GM12878 (cell line): Measurements from ENCODE around the gene EDC3. TPM values are rescaled to one million over a fixed set of nuclear protein-coding genes. Genes with fewer than 3 reads are reported as not detected.

ENCODE experiments used
- ATAC-seq: fragments of 200-7000 bp; cut with Tn5 transposase; 3 replicates; pipeline ENCODE4 v1.9.1; 2020; ENCODE audit warnings: mild to moderate bottlenecking, moderate library complexity
- BruUV-seq: library from RNA; stranded (reverse); fragments of 400-500 nt; replicated peaks from 2 replicates; lab custom pipeline; 2021; lab: Mats Ljungman, UMichigan
- CTCF ChIA-PET: fragments of 300-600 bp; sonication (Branson Sonifier 250); formaldehyde crosslinking; extraction: SDS; loops from one replicate; lab custom pipeline; 2021; ENCODE audit warnings: inconsistent platforms; lab: Yijun Ruan, JAX
- POLR2A ChIA-PET: fragments of 350-600 bp; formaldehyde crosslinking; extraction: SDS; loops from one replicate; lab custom pipeline; 2021; ENCODE audit warnings: inconsistent platforms; lab: Charles Lee
- RAD21 ChIA-PET: fragments of 300-600 bp; sonication (Branson Sonifier 250); formaldehyde crosslinking; loops from one replicate; lab custom pipeline; 2023; ENCODE audit warnings: antibody characterized with exemption; ENCODE audit not compliant: unreplicated experiment; lab: Charles Lee
- SMC1A ChIA-PET: fragments of 300-600 bp; sonication (Branson Sonifier 250); formaldehyde crosslinking; loops from one replicate; lab custom pipeline; 2023; ENCODE audit not compliant: unreplicated experiment, uncharacterized antibody; lab: Charles Lee
- DNase-seq: peaks from one replicate; pipeline ENCODE4 v3.0.0-alpha.2; 2011; ENCODE audit warnings: low read depth, low spot score
- FAIRE-seq: peaks from 3 replicates; lab custom pipeline; 2011; peaks lifted over from hg19 to GRCh38; lab: Jason Lieb, UNC
- H2AFZ ChIP-seq: 2 replicates; pipeline ENCODE4 v1.6.0; 2011; ENCODE audit warnings: low read depth, low read length, control low read depth; ENCODE audit not compliant: control insufficient read depth
- H3K27ac ChIP-seq: 2 replicates; pipeline ENCODE4 v1.5.1; 2011; ENCODE audit warnings: control low read depth; ENCODE audit not compliant: control insufficient read depth, insufficient read depth
- H3K27me3 ChIP-seq, 2 experiments: replicated peaks in 1 of 2; 2 replicates each; pipeline versions ENCODE4 v1.6.0 to v1.6.1; 2011; ENCODE audit warnings: low read length in 1 of 2; ENCODE audit not compliant: control insufficient read depth in 2 of 2, insufficient read depth in 2 of 2
- H3K36me3 ChIP-seq, 2 experiments: 2 replicates each; pipeline ENCODE4 v1.5.1; 2011; ENCODE audit warnings: low read length in 1 of 2; ENCODE audit not compliant: control insufficient read depth in 2 of 2, insufficient read depth in 2 of 2
- H3K4me1 ChIP-seq: 2 replicates; pipeline ENCODE4 v1.6.1; 2011; ENCODE audit warnings: mild to moderate bottlenecking, low read length, moderate library complexity, mixed read lengths; ENCODE audit not compliant: control insufficient read depth, insufficient read depth
- H3K4me2 ChIP-seq: 2 replicates; pipeline ENCODE4 v1.6.0; 2011; ENCODE audit warnings: control low read depth; ENCODE audit not compliant: control insufficient read depth, insufficient read depth
- H3K4me3 ChIP-seq: fragments of 200-600 bp; sonication (generic); 2 replicates; pipeline ENCODE4 v1.5.1; 2016
- H3K79me2 ChIP-seq: 2 replicates; pipeline ENCODE4 v1.6.0; 2011; ENCODE audit warnings: low read length; ENCODE audit not compliant: control insufficient read depth, insufficient read depth
- H3K9ac ChIP-seq: 2 replicates; pipeline ENCODE4 v1.8.0; 2011; ENCODE audit warnings: low read length, control low read depth, mixed read lengths; ENCODE audit not compliant: control insufficient read depth, insufficient read depth
- H3K9me3 ChIP-seq: replicated peaks from 3 replicates; pipeline ENCODE4 v1.5.1; 2011; ENCODE audit warnings: mild to moderate bottlenecking, low read length; ENCODE audit not compliant: control insufficient read depth, insufficient read depth
- H4K20me1 ChIP-seq: 2 replicates; pipeline ENCODE4 v1.6.0; 2011; ENCODE audit not compliant: control insufficient read depth, insufficient read depth
- ATF2 ChIP-seq: IDR thresholded peaks from 2 replicates; pipeline ENCODE4 v1.6.1; 2012; ENCODE audit warnings: low read length, inconsistent platforms
- IRF4 ChIP-seq: IDR thresholded peaks from 2 replicates; pipeline ENCODE4 v1.6.1; 2011; ENCODE audit warnings: low read depth, low read length
- KAT2A ChIP-seq: conservative IDR thresholded peaks from 2 replicates; pipeline ENCODE4 v1.6.1; 2011; ENCODE audit warnings: low read depth, low read length; ENCODE audit not compliant: control insufficient read depth
- KLF5 ChIP-seq: fragments of 450-650 bp; IDR thresholded peaks from 2 replicates; pipeline ENCODE4 v1.6.1; 2014; ENCODE audit warnings: mild to moderate bottlenecking; ENCODE audit not compliant: partially characterized antibody
- RELA ChIP-seq: fragments of 450-650 bp; IDR thresholded peaks from 2 replicates; pipeline ENCODE4 v1.8.0; 2014; ENCODE audit warnings: borderline replicate concordance; ENCODE audit not compliant: partially characterized antibody
- SP1 ChIP-seq: IDR thresholded peaks from one replicate; pipeline ENCODE4 v1.6.1; 2011; ENCODE audit warnings: low read depth, low read length
- SUZ12 ChIP-seq: fragments of 200-600 bp; sonication (generic); IDR thresholded peaks from one replicate; pipeline ENCODE4 v1.6.1; 2018; ENCODE audit warnings: antibody characterized with exemption, mild to moderate bottlenecking; ENCODE audit not compliant: unreplicated experiment
- ZNF217 ChIP-seq: fragments of 450-650 bp; IDR thresholded peaks from 2 replicates; pipeline ENCODE4 v1.6.1; 2017; ENCODE audit warnings: antibody characterized with exemption, mild to moderate bottlenecking
- ZNF24 ChIP-seq: fragments of 450-650 bp; IDR thresholded peaks from 2 replicates; pipeline ENCODE4 v1.6.1; 2017; ENCODE audit warnings: antibody characterized with exemption, mild to moderate bottlenecking
- ZNF687 ChIP-seq: fragments of 450-650 bp; IDR thresholded peaks from 2 replicates; pipeline ENCODE4 v1.6.1; 2017; ENCODE audit warnings: mild to moderate bottlenecking, moderate library complexity
- ZSCAN29 ChIP-seq: fragments of 450-650 bp; IDR thresholded peaks from 2 replicates; pipeline ENCODE4 v1.6.1; 2017; ENCODE audit warnings: mild to moderate bottlenecking, moderate library complexity
- WGBS: methylation state at CpG from one replicate; pipeline ENCODE4 v1.1.6; 2016; ENCODE audit warnings: low lambda C conversion rate; ENCODE audit not compliant: insufficient replicate concordance, insufficient coverage; ENCODE audit errors: missing lambda C conversion rate; 5-methylcytosine and 5-hydroxymethylcytosine counted together
- in situ Hi-C: fragments of 300-500 bp; cut with MboI; formaldehyde crosslinking; loops from 9 replicates; pipeline ENCODE4 v1.14.3; 2018; ENCODE audit warnings: mixed read lengths
- intact Hi-C: fragments of 100-400 bp; cut with micrococcal nuclease; formaldehyde crosslinking; loops from one replicate; pipeline ENCODE4 v1.14.2; 2022; ENCODE audit not compliant: unreplicated experiment
- polyA plus RNA-seq, 11 experiments: library from polyadenylated mRNA; depleted of rRNA in 4 of 11; unstranded in 6 of 11; stranded (reverse) in 5 of 11; fragments of >200 nt; fragmentation: Nextera tagmentation in 4 of 11; fragmentation: Illumina TruSeq in 1 of 11; extraction: Ambion mirVana in 4 of 11; extraction: Trizol in 1 of 11; gene quantifications; 1 replicate in 1 of 11; 2 replicates in 10 of 11; pipeline versions ENCODE4 v1.2.1 to v1.2.3, GENCODE V29; 2011 to 2016; ENCODE audit warnings: inconsistent platforms in 2 of 11, missing spikeins in 2 of 11, low read depth in 1 of 11
- total RNA-seq, 4 experiments: library from RNA; depleted of rRNA in 3 of 4; stranded (reverse); fragments of >200 nt in 3 of 4; fragmentation: Illumina TruSeq in 1 of 4; extraction: Trizol in 1 of 4; gene quantifications; 2 replicates each; pipeline versions ENCODE4 v1.2.1 to v1.2.3, GENCODE V29; 2013 to 2021

EDC3 gene
- total and polyA plus RNA-seq, 10 of the 15 experiments (the other 5 are each of a cell fraction or from before 2014, with no cell fraction given): 11.8 to 48.4 (median 35.3) TPM

- intact Hi-C loops: no loop called here
- no peak for ATAC-seq
These were observed 38.0 kb downstream of the EDC3 start for GRCh38 chr15:74657846-74658245.

More at GRCh38 chr15:74657846-74658245, 38.0 kb downstream of the EDC3 start:
- no TSS peak for BruUV-seq
- H3K9me3 ChIP-seq: no peaks in the 10 kb centered on the region
- H3K4me1 ChIP-seq: peaks cover 9% of the 10 kb centered on the region; the same call in 1 of the 2 replicates
- no peak overlapping the region for H3K9ac ChIP-seq
- no peak for DNase-seq
- H3K4me2 ChIP-seq: no peak overlapping the region
- H3K36me3 ChIP-seq: no peaks in the 10 kb centered on the region; a peak in 1 of 4 replicates
- WGBS: 75% methylated on average over 3 of the region's 3 CpGs
- H3K79me2 ChIP-seq: no peaks in the 10 kb centered on the region; the same call in 1 of the 2 replicates
- in situ Hi-C loops: no loop called here
- H3K4me3 ChIP-seq: no peak overlapping the region
- no peak for FAIRE-seq
- H3K27ac ChIP-seq: no peak overlapping the region
- SMC1A ChIA-PET: interaction anchor here (1.6 kb wide), 1 partner anchor 21 kb away, joined by 3 read pairs; no protein-coding TSS in a partner anchor
- H4K20me1 ChIP-seq: no peaks in the 10 kb centered on the region
- CTCF ChIA-PET: interaction anchor here (1.2 kb wide), 1 partner anchor 23 kb away, joined by 3 read pairs; no protein-coding TSS in a partner anchor
- H3K27me3 ChIP-seq: no peaks in the 10 kb centered on the region
- no peak overlapping the region for H2AFZ ChIP-seq
- RAD21 ChIA-PET: no interaction called here
- TF ChIP-seq IRF4 (no peak), ZNF687 (no peak), ZNF24 (no peak), ZNF217 (no peak), SP1 (no peak), ZSCAN29 (no peak), ATF2 (no peak), SUZ12 (no peak), RELA (no peak), KLF5 (no peak), KAT2A (no peak)
- POLR2A ChIA-PET: no interaction called here
